VCaP (cell line): ENCODE measurements around the gene PATE1.

ENCODE experiments used
- H3K27ac ChIP-seq: fragments of 450-650 bp; 2 replicates; pipeline ENCODE4 v1.5.1; 2017
- CTCF ChIP-seq: fragments of 450-650 bp; conservative IDR thresholded peaks from 2 replicates; pipeline ENCODE4 v1.5.1; 2017; ENCODE audit warnings: mild to moderate bottlenecking, moderate library complexity

PATE1 gene

GRCh38 chr11:125743681-125744080, 2.4 kb upstream of the PATE1 start:
- TF ChIP-seq CTCF = no peak
- H3K27ac ChIP-seq = no peak overlapping the region

GRCh38 chr11:125750629-125751028, 4.5 kb downstream of the PATE1 start:
- H3K27ac ChIP-seq = no peak overlapping the region
- TF ChIP-seq CTCF = no peak

- H3K27ac ChIP-seq = no peak overlapping the region
- no peak for TF ChIP-seq CTCF
Observed at GRCh38 chr11:125756050-125756449, 10.0 kb downstream of the PATE1 start.

GRCh38 chr11:125762445-125762844, 16.4 kb downstream of the PATE1 start:
- no peak for TF ChIP-seq CTCF
- no peak overlapping the region for H3K27ac ChIP-seq

- no peak for TF ChIP-seq CTCF
- no peak overlapping the region for H3K27ac ChIP-seq
Observed at GRCh38 chr11:125763483-125763882, 17.4 kb downstream of the PATE1 start.

GRCh38 chr11:125766251-125766650, 20.2 kb downstream of the PATE1 start:
- H3K27ac ChIP-seq = no peak overlapping the region
- no peak for TF ChIP-seq CTCF

GRCh38 chr11:125768336-125769046, 22.4 kb downstream of the PATE1 start:
- no peak for TF ChIP-seq CTCF

More at GRCh38 chr11:125768336-125769046, 22.4 kb downstream of the PATE1 start:
- H3K27ac ChIP-seq = no peak overlapping the region
